ENCODE measurements around the gene NPY5R. TPM values are rescaled to one million over a fixed set of nuclear protein-coding genes. Genes with fewer than 3 reads are reported as not detected.
A peak's percentile ranks its signal among the peaks of the same experiment; 100 is the strongest.

NPY5R gene
- total RNA-seq, 3 donors from 2014 or later: 0.22 to 1.2 (median 0.25) TPM

DNA sequence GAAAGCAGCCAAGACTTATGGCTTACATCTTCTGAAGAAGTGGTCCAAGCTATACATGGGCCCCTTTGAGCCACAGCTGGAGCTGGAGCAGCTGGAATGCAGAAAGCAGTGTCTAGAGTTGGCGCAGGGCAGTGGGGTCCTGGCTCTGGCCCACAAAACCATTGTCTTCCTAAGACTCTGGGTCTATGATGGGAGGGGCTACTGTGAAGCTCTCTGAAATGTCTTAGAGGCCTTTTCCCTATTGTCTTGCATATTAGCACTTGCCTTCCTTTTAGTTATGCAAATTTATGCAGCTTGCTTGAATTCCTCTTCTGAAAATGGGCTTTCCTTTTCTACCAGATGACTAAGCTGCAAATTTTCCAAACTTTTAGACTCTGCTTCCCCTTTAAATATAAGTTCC is 26.6 kb upstream of the NPY5R start:
- no peaks in the 10 kb centered on the region for H3K36me3 ChIP-seq (ENCODE audit: low read depth)
- TF ChIP-seq, protein P1, sequence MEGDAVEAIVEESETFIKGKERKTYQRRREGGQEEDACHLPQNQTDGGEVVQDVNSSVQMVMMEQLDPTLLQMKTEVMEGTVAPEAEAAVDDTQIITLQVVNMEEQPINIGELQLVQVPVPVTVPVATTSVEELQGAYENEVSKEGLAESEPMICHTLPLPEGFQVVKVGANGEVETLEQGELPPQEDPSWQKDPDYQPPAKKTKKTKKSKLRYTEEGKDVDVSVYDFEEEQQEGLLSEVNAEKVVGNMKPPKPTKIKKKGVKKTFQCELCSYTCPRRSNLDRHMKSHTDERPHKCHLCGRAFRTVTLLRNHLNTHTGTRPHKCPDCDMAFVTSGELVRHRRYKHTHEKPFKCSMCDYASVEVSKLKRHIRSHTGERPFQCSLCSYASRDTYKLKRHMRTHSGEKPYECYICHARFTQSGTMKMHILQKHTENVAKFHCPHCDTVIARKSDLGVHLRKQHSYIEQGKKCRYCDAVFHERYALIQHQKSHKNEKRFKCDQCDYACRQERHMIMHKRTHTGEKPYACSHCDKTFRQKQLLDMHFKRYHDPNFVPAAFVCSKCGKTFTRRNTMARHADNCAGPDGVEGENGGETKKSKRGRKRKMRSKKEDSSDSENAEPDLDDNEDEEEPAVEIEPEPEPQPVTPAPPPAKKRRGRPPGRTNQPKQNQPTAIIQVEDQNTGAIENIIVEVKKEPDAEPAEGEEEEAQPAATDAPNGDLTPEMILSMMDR (IDR thresholded peaks at IDR 0.05): no peak
- H3K9me3 ChIP-seq: peaks cover 20% of the 10 kb centered on the region
- ATAC-seq (no peak), DNase-seq (no peak)
- no peaks in the 10 kb centered on the region for H3K4me1 ChIP-seq (ENCODE audit: low read depth)
- intact Hi-C loops (cut with DNase I, micrococcal nuclease): no loop called here
- no peak overlapping the region for H3K4me3 ChIP-seq

GRCh38 chr4:163330916-163331628 is 12.6 kb upstream of the NPY5R start:
- peak in 2 of 3 donors; percentile 34 to 43 for DNase-seq
- intact Hi-C loops (cut with DNase I, micrococcal nuclease): loop anchor here in 1 of 2 donors (10.0 kb wide), 1 partner anchor 286 kb away; no protein-coding TSS in a partner anchor

GRCh38 chr4:163331629-163332376 is 11.9 kb upstream of the NPY5R start:
- H3K4me3 ChIP-seq: peak overlapping the region; percentile 18
- DNase-seq (peak; percentile 32 to 60 (median 55)), ATAC-seq (peak; percentile 58)
- H3K36me3 ChIP-seq (ENCODE audit: low read depth): no peaks in the 10 kb centered on the region
- no peaks in the 10 kb centered on the region for H3K9me3 ChIP-seq
- TF ChIP-seq, protein P1 (IDR thresholded peaks at IDR 0.05): no peak
- H3K4me1 ChIP-seq (ENCODE audit: low read depth): peaks cover 5% of the 10 kb centered on the region
- intact Hi-C loops (cut with DNase I, micrococcal nuclease): loop anchor here in 1 of 2 donors (10.0 kb wide), 1 partner anchor 287 kb away; no protein-coding TSS in a partner anchor

More at GRCh38 chr4:163330916-163331628, 12.6 kb upstream of the NPY5R start:
- TF ChIP-seq, protein P1 (IDR thresholded peaks at IDR 0.05): no peak
- Histone ChIP-seq H3K4me1 (ENCODE audit: low read depth) (peaks cover 5% of the 10 kb centered on the region), H3K36me3 (ENCODE audit: low read depth) (no peaks in the 10 kb centered on the region), H3K4me3 (no peak overlapping the region), H3K9me3 (no peaks in the 10 kb centered on the region)
- peak; percentile 72 for ATAC-seq

DNA sequence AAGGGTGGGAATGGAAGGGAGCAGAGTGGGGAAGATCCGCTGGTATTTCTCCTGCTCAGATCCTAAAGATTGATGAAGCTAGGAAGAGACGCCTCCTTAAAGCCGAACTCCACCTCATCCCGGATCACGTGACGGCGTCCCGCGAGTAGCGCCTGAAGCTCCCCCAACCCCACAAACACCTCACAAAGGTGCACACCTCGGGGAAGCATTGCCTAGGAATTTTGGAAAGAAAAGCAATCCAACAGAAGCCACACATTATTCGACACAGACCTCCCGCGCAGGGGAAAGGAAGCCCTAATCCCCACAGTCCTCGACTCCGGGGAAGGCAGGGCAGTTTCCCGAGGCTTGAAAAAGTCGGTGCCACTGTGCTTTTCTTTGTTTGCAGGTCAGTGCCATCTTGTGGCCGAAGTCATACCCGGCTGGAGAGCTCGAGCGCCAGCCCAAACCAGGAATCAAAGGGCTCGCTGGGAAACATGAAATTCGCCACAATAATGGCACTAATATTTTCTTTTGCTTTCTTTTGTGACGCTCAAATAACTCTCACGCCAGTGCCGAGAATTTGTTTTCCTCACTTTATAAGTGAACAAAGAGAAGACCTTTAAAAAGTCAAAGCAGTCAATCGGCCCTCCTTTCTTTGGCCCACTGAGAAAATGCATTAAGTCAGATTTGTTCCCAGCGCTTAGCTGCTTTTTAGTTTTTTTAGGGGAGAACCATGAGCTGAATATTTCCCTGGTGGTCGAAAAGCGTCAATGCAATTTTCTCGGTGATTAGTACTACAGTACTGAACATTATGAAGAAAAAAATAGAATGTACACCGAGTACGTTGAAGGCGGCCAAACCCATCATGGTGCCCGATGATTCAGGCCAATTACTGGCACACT is 10.9 kb upstream of the NPY5R start, which contains the start of gene NPY1R:
Gene NPY1R (minus strand): TSS at position 71 of the 881 bp plus-strand sequence. CDS start 6,042 bp downstream, outside the sequence.
- peaks cover 5% of the 10 kb centered on the region for H3K4me1 ChIP-seq (ENCODE audit: low read depth)
- ATAC-seq: peak; percentile 92
- peak; percentile 62 to 89 (median 81) for DNase-seq
- intact Hi-C loops (cut with DNase I, micrococcal nuclease): loop anchor here in 1 of 2 donors (10.0 kb wide), 1 partner anchor 288 kb away; no protein-coding TSS in a partner anchor
- no peaks in the 10 kb centered on the region for H3K9me3 ChIP-seq
- peak within 1 kb of the TSS; percentile 18 for H3K4me3 ChIP-seq
- H3K36me3 ChIP-seq (ENCODE audit: low read depth): no peaks in the 10 kb centered on the region
- TF ChIP-seq, protein P1 (IDR thresholded peaks at IDR 0.05): peak; percentile 22

DNA sequence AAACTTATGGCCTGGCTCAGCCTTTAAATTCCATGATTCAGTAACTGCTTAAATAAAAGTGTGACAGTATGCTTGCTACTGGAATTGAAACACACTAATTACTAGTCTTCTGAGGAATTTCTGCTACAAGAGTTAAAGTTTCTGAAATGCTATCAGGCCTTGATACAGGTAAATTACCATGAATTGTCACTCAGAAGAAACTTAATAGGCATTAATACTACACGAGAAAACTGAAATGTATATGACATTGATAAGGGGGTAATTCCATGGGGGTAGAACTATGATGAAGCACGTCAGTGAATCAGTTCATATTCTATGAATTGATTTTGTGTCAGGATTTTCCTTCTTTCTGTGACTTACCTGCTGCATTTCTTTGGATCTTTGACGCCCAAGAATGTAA is 8.3 kb upstream of the NPY5R start:
- no peaks in the 10 kb centered on the region for H3K9me3 ChIP-seq
- TF ChIP-seq, protein P1 (IDR thresholded peaks at IDR 0.05): no peak
- no peak for ATAC-seq
- H3K4me1 ChIP-seq (ENCODE audit: low read depth): peaks cover 5% of the 10 kb centered on the region
- H3K36me3 ChIP-seq (ENCODE audit: low read depth): no peaks in the 10 kb centered on the region
- DNase-seq: no peak
- intact Hi-C loops (cut with DNase I, micrococcal nuclease): loop anchor here in 1 of 2 donors (10.0 kb wide), 1 partner anchor 291 kb away; no protein-coding TSS in a partner anchor
- H3K4me3 ChIP-seq: no peak overlapping the region

All from mucosa of descending colon (tissue), 3 donors.